K562 (cell line): ENCODE results near the gene TNPO2.
"Not testable (repeated sequence)": the region's sequence is repeated elsewhere in the genome, so short reads cannot be mapped to it uniquely, and the experiment has no call there.

Experiments
- FOXM1 ChIP-seq, 2 experiments: fragments of 450-650 bp in 1 of 2; sonication (generic) in 1 of 2; formaldehyde crosslinking in 1 of 2; IDR thresholded peaks; 2 replicates each; pipeline versions ENCODE4 v1.6.1 to v1.9.0; 2017 to 2022; ENCODE audit warnings: low read depth in 2 of 2, mild to moderate bottlenecking in 2 of 2, missing genetic modification reagents in 1 of 2, moderate library complexity in 1 of 2
- JUND ChIP-seq, 2 experiments: IDR thresholded peaks; 2 replicates in 1 of 2; 3 replicates in 1 of 2; pipeline ENCODE4 v1.6.1; 2011; ENCODE audit warnings: borderline replicate concordance in 2 of 2, low read depth in 2 of 2, low read length in 2 of 2, improper control_type of control experiment in 1 of 2, missing biosample characterization in 1 of 2, missing genetic modification characterization in 1 of 2, missing genetic modification reagents in 1 of 2
- MTA3 ChIP-seq: fragments of 450-650 bp; formaldehyde crosslinking; IDR thresholded peaks from 2 replicates; pipeline ENCODE4 v1.6.1; 2017; ENCODE audit warnings: mild to moderate bottlenecking, borderline replicate concordance
- NCOA1 ChIP-seq: fragments of 450-650 bp; IDR thresholded peaks from 2 replicates; pipeline ENCODE4 v1.6.1; 2016; ENCODE audit warnings: low read depth
- RCOR1 ChIP-seq, 2 experiments: IDR thresholded peaks; 2 replicates each; pipeline ENCODE4 v1.6.1; 2012; ENCODE audit warnings: low read depth in 2 of 2, low read length in 2 of 2, borderline replicate concordance in 1 of 2, improper control_type of control experiment in 1 of 2
- ZFX ChIP-seq: sonication (generic); formaldehyde crosslinking; IDR thresholded peaks from 2 replicates; pipeline ENCODE4 v1.8.0; 2022; ENCODE audit warnings: mild to moderate bottlenecking, missing genetic modification reagents, moderate library complexity
- TF ChIP-seq, protein P1 (sequence below): sonication (generic); formaldehyde crosslinking; IDR thresholded peaks from 2 replicates; pipeline ENCODE4 v1.8.1; 2023; ENCODE audit warnings: missing genetic modification reagents, mild to moderate bottlenecking, borderline replicate concordance
- TF ChIP-seq, protein P2 (sequence below), 2 experiments: fragments of 200-800 bp in 1 of 2; sonication (Bioruptor generic) in 1 of 2; sonication (generic) in 1 of 2; formaldehyde crosslinking in 1 of 2; IDR thresholded peaks in 1 of 2; conservative IDR thresholded peaks in 1 of 2; 2 replicates each; pipeline versions ENCODE4 v1.5.0 to v1.6.1; 2016 to 2020; ENCODE audit warnings: missing compliant biosample characterization in 1 of 2, missing genetic modification characterization in 1 of 2, missing genetic modification reagents in 1 of 2
- TF ChIP-seq, protein P3 (sequence below), 3 experiments: IDR thresholded peaks in 2 of 3; conservative IDR thresholded peaks in 1 of 3; 2 replicates each; pipeline ENCODE4 v1.5.1; 2011 to 2012; ENCODE audit warnings: low read length in 3 of 3, mild to moderate bottlenecking in 3 of 3, control low read depth in 2 of 3, improper control_type of control experiment in 1 of 3, inconsistent platforms in 1 of 3, low read depth in 1 of 3, mixed read lengths in 1 of 3, moderate library complexity in 1 of 3; ENCODE audit not compliant: insufficient read depth in 2 of 3

DNA sequence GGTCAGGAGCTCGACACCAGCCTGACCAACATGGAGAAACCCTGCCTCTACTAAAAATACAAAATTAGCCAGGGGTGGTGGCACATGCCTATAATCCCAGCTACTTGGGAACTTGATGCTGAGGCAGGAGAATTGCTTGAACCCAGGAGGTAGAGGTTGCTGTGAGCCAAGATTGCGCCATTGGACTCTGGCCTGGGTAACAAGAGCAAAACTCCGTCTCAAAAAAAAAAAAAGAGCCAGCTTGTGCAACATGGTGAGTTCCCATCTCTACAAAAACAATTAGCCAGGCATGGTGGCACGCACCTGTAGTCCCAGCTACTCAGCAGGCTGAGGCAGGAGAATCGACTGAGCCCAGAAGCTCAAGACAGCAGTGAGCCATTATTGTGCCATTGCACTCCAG, 45.7 kb downstream of the TNPO2 start:
- not testable (repeated sequence) for TF ChIP-seq FOXM1 (IDR thresholded peaks at IDR 0.05; ENCODE audit: low read depth); FOXM1 (CRISPR knock-in tag; IDR thresholded peaks at IDR 0.05; ENCODE audit: low read depth); ZFX; NCOA1; JUND (IDR thresholded peaks at IDR 0.05; ENCODE audit: borderline replicate concordance, low read depth, low read length); JUND (tag; IDR thresholded peaks at IDR 0.05; ENCODE audit: borderline replicate concordance, low read depth, low read length); MTA3; RCOR1 (IDR thresholded peaks at IDR 0.05; ENCODE audit: borderline replicate concordance in 1 of 2, low read depth in 2 of 2, low read length in 2 of 2)
- TF ChIP-seq, protein P1, sequence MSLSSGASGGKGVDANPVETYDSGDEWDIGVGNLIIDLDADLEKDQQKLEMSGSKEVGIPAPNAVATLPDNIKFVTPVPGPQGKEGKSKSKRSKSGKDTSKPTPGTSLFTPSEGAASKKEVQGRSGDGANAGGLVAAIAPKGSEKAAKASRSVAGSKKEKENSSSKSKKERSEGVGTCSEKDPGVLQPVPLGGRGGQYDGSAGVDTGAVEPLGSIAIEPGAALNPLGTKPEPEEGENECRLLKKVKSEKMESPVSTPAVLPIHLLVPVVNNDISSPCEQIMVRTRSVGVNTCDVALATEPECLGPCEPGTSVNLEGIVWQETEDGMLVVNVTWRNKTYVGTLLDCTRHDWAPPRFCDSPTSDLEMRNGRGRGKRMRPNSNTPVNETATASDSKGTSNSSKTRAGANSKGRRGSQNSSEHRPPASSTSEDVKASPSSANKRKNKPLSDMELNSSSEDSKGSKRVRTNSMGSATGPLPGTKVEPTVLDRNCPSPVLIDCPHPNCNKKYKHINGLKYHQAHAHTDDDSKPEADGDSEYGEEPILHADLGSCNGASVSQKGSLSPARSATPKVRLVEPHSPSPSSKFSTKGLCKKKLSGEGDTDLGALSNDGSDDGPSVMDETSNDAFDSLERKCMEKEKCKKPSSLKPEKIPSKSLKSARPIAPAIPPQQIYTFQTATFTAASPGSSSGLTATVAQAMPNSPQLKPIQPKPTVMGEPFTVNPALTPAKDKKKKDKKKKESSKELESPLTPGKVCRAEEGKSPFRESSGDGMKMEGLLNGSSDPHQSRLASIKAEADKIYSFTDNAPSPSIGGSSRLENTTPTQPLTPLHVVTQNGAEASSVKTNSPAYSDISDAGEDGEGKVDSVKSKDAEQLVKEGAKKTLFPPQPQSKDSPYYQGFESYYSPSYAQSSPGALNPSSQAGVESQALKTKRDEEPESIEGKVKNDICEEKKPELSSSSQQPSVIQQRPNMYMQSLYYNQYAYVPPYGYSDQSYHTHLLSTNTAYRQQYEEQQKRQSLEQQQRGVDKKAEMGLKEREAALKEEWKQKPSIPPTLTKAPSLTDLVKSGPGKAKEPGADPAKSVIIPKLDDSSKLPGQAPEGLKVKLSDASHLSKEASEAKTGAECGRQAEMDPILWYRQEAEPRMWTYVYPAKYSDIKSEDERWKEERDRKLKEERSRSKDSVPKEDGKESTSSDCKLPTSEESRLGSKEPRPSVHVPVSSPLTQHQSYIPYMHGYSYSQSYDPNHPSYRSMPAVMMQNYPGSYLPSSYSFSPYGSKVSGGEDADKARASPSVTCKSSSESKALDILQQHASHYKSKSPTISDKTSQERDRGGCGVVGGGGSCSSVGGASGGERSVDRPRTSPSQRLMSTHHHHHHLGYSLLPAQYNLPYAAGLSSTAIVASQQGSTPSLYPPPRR, result not testable (repeated sequence)
- TF ChIP-seq, protein P2, sequence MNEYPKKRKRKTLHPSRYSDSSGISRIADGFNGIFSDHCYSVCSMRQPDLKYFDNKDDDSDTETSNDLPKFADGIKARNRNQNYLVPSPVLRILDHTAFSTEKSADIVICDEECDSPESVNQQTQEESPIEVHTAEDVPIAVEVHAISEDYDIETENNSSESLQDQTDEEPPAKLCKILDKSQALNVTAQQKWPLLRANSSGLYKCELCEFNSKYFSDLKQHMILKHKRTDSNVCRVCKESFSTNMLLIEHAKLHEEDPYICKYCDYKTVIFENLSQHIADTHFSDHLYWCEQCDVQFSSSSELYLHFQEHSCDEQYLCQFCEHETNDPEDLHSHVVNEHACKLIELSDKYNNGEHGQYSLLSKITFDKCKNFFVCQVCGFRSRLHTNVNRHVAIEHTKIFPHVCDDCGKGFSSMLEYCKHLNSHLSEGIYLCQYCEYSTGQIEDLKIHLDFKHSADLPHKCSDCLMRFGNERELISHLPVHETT (CRISPR knock-in tag; conservative IDR thresholded peaks at IDR 0.05 in 1 of 2, IDR thresholded peaks at IDR 0.05 in 1 of 2), result not testable (repeated sequence)
- TF ChIP-seq, protein P3, sequence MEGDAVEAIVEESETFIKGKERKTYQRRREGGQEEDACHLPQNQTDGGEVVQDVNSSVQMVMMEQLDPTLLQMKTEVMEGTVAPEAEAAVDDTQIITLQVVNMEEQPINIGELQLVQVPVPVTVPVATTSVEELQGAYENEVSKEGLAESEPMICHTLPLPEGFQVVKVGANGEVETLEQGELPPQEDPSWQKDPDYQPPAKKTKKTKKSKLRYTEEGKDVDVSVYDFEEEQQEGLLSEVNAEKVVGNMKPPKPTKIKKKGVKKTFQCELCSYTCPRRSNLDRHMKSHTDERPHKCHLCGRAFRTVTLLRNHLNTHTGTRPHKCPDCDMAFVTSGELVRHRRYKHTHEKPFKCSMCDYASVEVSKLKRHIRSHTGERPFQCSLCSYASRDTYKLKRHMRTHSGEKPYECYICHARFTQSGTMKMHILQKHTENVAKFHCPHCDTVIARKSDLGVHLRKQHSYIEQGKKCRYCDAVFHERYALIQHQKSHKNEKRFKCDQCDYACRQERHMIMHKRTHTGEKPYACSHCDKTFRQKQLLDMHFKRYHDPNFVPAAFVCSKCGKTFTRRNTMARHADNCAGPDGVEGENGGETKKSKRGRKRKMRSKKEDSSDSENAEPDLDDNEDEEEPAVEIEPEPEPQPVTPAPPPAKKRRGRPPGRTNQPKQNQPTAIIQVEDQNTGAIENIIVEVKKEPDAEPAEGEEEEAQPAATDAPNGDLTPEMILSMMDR (IDR thresholded peaks at IDR 0.05 in 2 of 3, conservative IDR thresholded peaks at IDR 0.05 in 1 of 3; ENCODE audit: insufficient read depth in 2 of 3, low read depth in 1 of 3, low read length in 3 of 3), result not testable (repeated sequence)
